ENCODE measurements around the gene ATN1. TPM values are rescaled to one million over a fixed set of nuclear protein-coding genes. Genes with fewer than 3 reads are reported as not detected.

The ATN1 gene
- total RNA-seq, 1 donor from 2014 or later, result 7.7 TPM

- DNase-seq (ENCODE audit: low read depth in 2 of 2), result no peak
Measured at GRCh38 chr12:6957741-6958608, 30.2 kb downstream of the ATN1 start.

DNA sequence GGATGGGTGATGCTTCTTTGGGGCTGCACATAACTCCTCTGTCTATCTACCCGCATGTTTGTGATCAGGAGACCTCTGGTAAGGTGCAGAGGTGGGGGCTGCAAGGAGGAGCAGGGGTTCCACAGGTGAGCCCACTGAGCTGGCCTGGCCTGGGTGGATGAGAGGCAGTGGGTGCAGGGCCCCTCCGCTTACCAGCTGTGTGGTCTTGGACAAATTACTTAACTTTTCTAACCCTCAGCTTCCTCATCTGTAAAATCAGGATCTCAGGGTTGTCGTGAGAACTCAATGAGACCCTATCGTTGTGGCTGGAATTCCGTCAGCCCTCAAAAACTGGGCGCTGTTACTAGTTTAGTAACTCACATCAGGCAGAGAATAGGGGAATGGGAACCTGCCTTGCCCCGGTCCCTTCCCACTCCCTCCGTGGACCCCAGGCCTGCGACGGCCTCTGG, 30.9 kb downstream of the ATN1 start:
- DNase-seq (ENCODE audit: low read depth in 2 of 2), result no peak

- peak in 1 of 2 donors; percentile 34 for DNase-seq (ENCODE audit: low read depth in 2 of 2)
Measured at GRCh38 chr12:6959058-6959804, 31.5 kb downstream of the ATN1 start.

DNA sequence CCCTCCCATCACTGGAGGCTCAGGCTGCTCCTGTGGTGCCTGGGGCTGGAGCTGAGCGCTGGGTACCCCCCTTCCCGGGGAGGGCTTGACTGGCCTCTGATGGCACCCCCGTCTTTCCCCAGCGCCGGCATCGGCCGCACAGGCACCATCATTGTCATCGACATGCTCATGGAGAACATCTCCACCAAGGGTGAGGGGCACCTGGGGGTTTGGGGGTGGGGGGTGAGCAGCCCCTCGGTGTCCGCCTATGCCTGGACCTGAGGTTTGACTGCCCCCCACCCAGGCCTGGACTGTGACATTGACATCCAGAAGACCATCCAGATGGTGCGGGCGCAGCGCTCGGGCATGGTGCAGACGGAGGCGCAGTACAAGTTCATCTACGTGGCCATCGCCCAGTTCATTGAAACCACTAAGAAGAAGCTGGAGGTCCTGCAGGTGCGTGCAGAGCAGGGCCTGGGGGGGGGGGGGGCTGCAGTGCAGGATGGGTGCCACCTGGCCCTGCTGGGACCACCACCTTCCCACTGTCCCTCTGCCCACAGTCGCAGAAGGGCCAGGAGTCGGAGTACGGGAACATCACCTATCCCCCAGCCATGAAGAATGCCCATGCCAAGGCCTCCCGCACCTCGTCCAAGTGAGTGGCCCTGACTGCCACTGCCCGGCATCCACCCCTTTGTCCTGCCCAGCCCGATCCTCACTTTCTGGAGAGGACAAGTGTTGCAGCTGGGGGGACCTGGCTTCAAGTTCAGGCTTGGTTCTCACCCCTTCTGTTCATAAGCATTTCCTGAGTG, 32.2 kb downstream of the ATN1 start:
- DNase-seq (ENCODE audit: low read depth in 2 of 2), result no peak

GRCh38 chr12:6960593-6961277, 33.0 kb downstream of the ATN1 start:
- no peak for DNase-seq (ENCODE audit: low read depth in 2 of 2)

DNA sequence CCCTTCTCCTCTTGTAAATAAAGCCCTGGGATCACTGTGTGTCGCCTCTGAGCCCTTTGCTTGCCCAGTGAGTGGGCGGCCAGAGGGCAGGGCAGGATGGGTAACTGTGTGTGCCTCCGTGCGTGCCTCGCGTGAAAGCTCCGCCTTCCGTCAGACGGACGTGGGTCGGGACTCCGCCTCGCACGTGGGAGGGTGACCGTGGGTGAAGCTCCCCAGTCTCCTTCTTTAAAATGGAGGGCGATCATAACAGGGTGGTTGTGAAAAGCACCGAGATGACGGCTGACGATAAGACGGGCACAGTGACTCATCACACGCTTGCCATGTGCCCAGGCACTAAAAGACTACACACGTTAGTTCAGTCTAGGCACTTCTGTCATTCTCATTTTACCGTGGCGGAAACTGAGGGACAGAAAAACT, 33.5 kb downstream of the ATN1 start:
- peak in 1 of 2 donors; percentile 46 for DNase-seq (ENCODE audit: low read depth in 2 of 2)

DNA sequence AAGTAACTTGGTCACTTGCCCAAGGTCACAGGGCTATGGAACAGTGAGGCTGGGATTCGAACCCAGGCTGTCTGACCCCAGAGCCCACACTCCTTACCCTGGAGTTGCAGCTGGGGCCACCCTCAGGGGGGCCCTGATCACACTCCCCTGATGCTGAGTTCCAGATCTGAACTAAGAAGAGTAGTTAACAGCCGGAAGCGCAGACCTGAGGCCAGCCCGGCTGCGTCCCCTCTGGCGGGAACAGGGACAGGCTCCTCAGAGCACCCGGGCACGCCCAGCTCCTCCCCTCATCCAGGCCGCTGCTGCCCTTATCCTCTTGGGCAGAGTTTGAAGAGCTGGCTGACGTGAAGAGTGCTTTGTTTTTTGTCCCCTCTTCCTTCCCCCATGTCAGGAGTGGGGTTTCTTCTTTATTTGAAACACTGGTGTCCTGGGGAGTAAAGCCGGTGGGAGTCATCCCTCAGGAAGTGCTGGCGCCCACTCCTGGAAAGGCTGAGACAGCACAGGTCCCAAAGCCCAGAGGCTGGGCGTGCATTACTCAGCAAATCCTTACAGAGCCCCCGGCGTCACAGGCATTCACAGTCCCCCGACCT, 34.0 kb downstream of the ATN1 start:
- peak; percentile 65 to 73 for DNase-seq (ENCODE audit: low read depth in 2 of 2)

DNA sequence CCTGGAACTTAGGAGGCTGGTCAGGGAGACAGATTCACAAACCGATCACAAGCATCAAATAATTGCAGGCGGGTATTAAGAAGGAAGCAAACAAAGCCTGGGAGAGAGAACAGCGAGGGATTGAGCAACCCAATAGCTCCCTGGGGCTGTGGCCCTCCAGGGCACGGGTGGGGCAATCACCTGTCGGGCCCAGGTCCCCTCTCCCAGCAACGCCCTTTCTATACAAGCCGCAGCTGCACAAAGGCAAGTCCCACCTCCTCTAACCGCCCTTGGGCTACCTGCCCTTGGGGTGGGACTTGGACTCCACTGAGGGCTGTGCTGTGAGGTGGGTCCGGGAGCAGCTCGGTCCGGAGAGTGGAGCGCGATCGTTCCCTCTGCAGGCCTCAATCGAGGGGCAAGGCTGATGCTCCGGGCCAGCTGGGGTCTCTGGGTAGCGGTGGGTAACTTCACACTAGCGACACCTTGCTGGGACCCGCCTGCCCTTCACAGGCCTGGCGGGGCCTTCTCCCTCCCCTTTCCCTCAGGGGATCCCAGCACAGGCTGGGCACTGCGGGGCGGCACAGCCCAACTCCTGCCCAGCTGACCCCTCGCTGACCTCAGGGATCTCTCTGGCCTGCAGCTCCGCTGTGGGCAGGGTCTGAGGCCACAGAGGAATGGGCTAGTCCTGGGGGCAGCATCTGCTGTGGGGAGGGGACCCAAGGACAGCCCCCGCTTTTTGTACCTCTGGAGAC, 34.7 kb downstream of the ATN1 start:
- no peak for DNase-seq (ENCODE audit: low read depth in 2 of 2)

DNA sequence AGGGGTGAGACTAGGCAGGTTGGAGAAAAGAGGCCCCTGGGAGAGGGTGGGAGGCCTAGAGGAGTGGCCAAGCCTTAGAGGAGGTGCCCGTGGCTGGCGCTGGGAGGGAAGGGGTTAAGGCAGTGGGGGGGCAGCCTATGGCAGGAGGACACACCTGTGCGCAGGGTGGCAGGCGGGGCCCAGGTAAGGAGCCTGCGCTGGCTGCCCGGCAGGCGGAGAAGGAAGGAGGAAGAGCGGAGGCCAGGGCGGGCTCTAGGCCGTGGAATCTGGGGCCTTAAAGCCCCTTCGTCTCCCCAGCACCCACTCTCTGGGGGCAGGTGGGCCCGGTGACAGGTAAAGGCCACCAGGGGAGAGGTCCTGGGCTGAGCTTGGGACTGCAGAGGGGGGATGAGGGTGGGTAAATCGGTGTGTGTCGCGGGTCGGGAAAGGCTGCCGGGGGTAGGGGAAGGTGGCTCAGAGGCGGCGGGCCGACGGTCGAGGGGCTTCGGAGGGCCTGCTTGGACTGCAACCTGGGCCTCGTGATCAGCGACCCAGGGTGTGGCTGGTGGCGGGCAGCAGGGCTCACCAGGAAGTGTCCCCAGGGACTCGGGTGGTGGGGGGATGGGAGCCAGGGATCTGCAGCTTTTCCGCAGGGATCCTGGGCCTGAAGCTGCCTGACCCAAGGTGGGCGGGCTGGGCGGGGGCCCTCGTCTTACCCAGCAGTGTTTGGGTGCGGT, 35.4 kb downstream of the ATN1 start:
- no peak for DNase-seq (ENCODE audit: low read depth in 2 of 2)

GRCh38 chr12:6963791-6964413, 36.1 kb downstream of the ATN1 start:
- no peak for DNase-seq (ENCODE audit: low read depth in 2 of 2)

GRCh38 chr12:6964605-6965025, 36.9 kb downstream of the ATN1 start:
- no peak for DNase-seq (ENCODE audit: low read depth in 2 of 2)

- DNase-seq (ENCODE audit: low read depth in 2 of 2), result peak; percentile 92
Measured at GRCh38 chr12:6965026-6965661, 37.4 kb downstream of the ATN1 start.

- DNase-seq (ENCODE audit: low read depth in 2 of 2), result no peak
Measured at GRCh38 chr12:6965714-6966113, 38.0 kb downstream of the ATN1 start.

GRCh38 chr12:6966351-6966750, 38.6 kb downstream of the ATN1 start:
- DNase-seq (ENCODE audit: low read depth in 2 of 2), result no peak

DNA sequence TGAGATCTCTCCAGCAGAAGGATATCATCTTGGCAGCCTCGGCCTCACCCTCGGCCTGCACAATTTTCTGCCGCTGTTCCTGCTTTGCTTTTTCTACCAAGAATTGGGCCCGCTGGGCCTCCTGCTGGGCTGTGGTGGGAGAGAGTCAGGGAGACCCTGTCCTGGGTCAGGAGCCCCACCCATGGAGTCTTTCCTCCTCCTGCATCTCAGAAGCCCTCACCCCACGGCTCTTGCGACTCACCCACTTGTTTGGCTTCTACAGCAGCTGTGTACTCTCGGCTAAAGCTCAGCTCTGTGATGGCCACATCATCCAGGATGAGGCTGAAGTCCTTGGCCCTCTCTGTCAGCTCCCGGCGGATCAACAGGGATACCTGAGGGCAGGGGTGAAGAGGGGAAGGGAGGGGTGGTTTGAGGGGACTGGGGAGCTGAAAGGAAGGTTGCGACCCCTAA, 39.9 kb downstream of the ATN1 start:
- DNase-seq (ENCODE audit: low read depth in 2 of 2), result no peak

DNA sequence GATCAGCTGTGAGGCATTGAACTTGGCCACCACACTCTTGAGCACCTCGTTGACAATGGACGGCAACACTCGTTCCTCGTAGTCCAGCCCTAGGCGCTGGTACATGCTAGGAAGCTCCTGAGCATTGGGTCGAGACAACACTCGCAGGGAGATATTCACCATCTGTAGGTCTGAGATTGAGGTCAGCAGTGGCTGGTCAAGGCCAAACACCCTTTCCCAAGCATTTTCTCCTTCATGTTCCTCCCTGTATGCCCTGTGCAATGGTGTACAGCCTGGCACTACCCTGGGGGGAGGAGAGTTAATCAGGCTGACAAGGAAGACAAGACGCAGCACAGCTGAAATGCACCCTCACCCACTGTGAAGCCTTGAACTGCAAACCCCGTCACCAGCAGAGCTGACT, 40.7 kb downstream of the ATN1 start:
- DNase-seq (ENCODE audit: low read depth in 2 of 2), result peak in 1 of 2 donors; percentile 0

- DNase-seq (ENCODE audit: low read depth in 2 of 2), result no peak
Measured at GRCh38 chr12:6970096-6970527, 42.4 kb downstream of the ATN1 start.

DNA sequence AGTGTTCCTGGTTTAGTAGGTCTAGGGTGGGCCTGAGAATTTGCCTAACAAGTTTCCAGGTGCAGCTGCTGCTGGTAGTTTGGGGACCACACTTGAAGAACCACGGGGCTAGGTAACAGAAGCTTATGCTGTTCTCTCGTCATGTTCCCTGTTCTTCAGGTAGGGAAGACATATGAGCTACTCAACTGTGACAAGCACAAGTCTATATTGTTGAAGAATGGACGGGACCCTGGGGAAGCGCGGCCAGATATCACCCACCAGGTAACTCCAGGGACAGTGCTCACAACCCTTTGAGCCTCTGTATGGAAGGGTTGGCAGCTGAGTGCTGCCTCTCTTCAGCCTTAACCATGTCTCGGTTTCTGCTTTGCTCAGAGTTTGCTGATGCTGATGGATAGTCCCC, 46.4 kb downstream of the ATN1 start:
- DNase-seq (ENCODE audit: low read depth in 2 of 2), result no peak

All from lung microvascular endothelial cell (primary cell).